Renal pelvis (tissue), 4 donors: ENCODE data around the gene PAPPA2. TPM values are rescaled to one million over a fixed set of nuclear protein-coding genes. Genes with fewer than 3 reads are reported as not detected.

ENCODE experiments used
- DNase-seq: peaks from one replicate; pipeline ENCODE4 v3.0.0-alpha.2; 2013
- polyA plus RNA-seq, 3 donors: library from polyadenylated mRNA; unstranded; fragments of 120-200 nt; gene quantifications; one replicate each; pipeline ENCODE4 v1.2.1, GENCODE V29; 2013; ENCODE audit not compliant: insufficient read length in 3 of 3

PAPPA2 gene
- polyA plus RNA-seq, 3 donors = 33.2 to 46.0 (median 45.4) TPM

DNA sequence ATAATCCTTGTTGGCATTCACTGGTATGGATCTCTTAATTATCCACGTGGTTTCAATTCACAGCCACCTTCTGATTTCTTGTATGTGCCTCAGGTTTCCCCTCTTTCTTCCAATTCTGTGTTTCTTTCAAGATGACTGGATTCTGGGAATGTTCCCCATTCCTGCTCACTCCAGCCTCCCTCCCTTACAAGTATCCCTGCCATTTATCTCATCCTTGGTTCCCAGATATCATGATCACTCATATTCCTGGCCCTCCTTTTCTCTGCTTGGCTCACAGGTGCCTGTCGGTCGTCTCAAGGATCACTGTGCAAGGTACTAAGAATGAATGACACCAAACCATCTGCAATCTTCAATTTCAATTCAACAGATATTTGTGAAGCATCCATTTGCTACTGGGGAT lies 422.4 kb downstream of the PAPPA2 start:
- DNase-seq = no peak

DNA sequence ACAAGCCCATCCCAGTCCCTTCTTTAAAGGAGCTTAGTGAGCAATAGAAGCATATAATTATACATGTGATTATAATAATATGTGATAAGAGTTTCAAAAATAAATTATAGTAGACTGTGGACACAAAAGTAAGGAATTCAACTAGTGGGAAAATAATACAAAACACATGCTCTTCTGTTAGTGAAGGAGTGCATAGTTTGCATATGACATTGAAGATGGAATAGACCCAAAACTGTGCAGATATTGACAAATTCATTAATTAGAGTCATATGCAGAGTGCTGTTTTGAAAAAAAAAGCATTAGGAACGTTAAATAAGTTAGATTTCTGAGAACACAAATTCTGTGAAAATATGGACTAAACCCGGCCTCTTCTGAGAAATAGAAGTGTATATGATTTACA lies 422.8 kb downstream of the PAPPA2 start:
- DNase-seq = no peak

DNA sequence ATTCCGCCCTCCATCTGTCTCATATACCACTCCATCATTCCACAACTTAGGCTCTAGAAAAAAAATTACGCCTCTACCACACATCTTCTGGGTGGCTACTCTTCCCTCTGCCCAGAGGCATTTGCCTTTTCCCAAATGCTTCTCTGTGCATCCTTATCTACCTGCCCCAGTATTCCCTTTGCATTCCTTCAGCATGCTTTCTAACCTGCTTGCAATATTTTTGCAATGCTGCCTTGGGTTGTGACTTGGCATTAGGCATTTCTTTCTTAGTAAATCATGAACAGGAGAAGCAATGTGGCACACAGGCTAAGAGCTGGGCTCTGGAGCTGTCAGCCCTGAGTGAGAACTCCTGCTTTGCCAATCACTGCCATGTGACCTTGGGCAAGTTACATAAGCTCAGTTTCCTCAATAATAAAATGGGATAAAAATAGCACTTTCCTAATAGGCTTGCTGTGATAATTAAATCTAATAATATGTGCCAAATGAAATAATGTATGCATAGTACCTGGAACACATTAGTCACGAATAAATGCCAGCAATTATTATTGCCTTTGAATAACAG lies 425.6 kb downstream of the PAPPA2 start:
- no peak for DNase-seq

DNA sequence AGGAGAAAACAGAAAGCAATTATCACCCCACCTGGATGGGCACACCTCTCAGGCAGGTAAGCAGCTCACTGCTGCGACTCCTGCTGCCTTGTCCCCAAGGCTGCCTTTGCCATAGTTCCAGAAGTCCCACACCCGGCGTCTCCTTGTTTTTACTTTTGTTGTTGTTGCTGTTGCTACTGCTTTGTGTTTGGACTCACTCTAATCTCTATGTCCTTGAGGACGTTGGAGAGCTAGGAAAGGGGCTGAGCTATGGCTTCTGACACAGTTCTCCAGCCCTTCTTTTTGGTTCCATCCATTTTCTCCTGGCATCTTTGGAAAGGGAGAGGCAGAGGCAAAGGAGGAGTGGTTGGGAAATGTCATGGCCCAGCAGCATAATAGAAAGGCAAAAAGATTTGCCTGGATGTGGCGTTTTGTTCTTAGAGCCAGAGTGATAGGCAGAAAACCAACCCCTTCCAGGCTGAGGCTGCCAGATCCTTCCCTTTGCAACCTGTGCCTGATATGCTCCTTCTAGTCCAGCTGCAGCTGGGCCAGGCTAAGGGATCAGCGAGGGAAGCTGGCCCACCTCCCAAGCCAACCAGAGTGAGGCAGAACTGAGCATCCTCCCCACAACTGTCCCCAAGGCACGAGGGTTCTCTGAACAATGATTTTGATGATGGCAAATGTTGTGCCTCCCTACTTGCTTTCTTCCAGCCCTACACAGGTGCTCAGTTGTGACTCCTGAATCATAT lies 430.8 kb downstream of the PAPPA2 start:
- DNase-seq = no peak

DNA sequence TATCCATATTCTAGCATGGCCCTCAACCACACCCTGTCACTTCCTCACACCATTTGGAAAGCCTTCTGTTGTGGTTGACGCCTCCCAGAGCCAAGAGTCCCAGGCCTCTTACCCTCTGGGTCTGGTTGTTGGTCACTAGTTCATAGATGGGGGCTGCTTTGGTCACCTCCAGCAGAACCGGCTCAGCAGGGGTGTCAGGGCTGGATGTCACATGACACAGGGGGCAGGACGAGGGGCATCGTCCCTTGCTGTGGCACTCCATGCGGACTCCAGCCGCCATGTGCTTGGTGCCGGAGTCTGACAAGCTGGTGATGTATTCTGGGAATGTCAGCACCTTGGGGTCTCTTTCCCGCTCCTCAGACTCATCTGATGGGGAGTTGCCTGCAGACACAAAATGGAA lies 431.5 kb downstream of the PAPPA2 start:
- no peak for DNase-seq
